ENCODE measurements around the gene HIP1. TPM values are rescaled to one million over a fixed set of nuclear protein-coding genes. Genes with fewer than 3 reads are reported as not detected.

The HIP1 gene
- total and polyA plus RNA-seq, 2 of the 13 experiments (the other 11 are each of a cell fraction or from before 2014, with no cell fraction given): 4.5 to 6.2 TPM

DNA sequence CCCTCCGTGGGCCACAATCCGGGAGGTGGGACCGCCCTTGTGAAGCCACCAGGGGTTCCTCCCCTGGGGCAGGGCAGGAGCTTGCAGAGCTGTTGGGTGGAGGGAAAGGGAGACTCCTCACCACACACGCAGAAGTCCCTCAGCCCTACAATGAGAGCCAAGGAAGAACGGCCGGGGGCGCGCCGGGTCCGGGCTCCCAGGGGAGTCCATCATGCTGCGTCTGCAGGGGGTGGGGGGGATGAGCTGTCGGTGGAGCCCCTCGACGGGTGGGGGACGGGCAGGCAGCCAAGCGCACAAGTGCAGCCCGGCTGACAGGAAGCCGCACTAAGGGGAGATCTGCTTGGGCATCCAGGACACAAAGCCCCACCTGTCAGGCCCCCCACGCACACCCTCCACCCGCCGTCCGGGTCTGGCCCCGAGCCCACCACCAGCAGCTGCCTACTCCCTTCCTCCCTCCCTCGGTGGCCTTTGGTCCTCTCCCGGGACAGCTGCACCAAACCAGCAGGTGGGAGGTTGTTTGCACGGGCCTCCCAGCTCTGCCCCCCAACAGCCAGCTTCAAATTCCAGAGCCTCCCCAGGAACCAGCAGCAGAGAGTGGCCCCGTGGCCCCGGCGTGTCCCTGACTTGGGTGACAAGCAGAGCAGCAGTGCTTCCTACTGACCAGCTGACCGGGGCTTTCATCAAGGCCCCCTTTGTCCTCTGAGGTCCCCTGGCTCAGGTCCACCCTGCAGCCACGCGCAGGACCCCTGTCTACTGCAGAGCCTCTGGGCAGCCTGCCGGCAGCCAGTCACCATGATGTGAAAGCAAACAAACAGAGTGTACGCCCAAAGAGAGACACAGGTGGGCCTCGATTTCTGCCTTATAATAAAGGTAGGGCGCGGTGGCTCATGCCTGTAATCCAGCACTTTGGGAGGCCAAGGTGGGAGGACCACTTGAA is 50.3 kb downstream of the HIP1 start (continued):
- peak; percentile 68; the same call in 1 of the 2 replicates for TF ChIP-seq E2F1 (CRISPR knock-in tag; IDR thresholded peaks at IDR 0.05)
- peak; percentile 79; the same call in 1 of the 2 replicates for TF ChIP-seq ZNF281 (CRISPR knock-in tag; IDR thresholded peaks at IDR 0.05; ENCODE audit: borderline replicate concordance)
- TF ChIP-seq ZNF296 (CRISPR knock-in tag; conservative IDR thresholded peaks at IDR 0.05): peak; percentile 96
- TF ChIP-seq FOXO1 (CRISPR knock-in tag; IDR thresholded peaks at IDR 0.05): peak; percentile 84
- peak; percentile 83; the same call in 1 of the 2 replicates for TF ChIP-seq ERF (CRISPR knock-in tag; IDR thresholded peaks at IDR 0.05)
- no peak for TF ChIP-seq EED (CRISPR knock-in tag; IDR thresholded peaks at IDR 0.05)
- TF ChIP-seq SUZ12 (IDR thresholded peaks at IDR 0.05; ENCODE audit: low read depth, low read length): no peak
- TF ChIP-seq FOXJ3 (CRISPR knock-in tag; IDR thresholded peaks at IDR 0.05; ENCODE audit: borderline replicate concordance): peak; percentile 82; the same call in 1 of the 2 replicates
- TF ChIP-seq ZNF34 (CRISPR knock-in tag; IDR thresholded peaks at IDR 0.05; ENCODE audit: borderline replicate concordance): peak; percentile 70; the same call in 1 of the 2 replicates
- no peak; the same call in 1 of the 2 replicates for TF ChIP-seq SPEN (CRISPR knock-in tag; IDR thresholded peaks at IDR 0.05; ENCODE audit: low read depth)
- no peak for TF ChIP-seq IKZF1 (IDR thresholded peaks at IDR 0.05)
- no peak for TF ChIP-seq ZNF274 (CRISPR knock-in tag; IDR thresholded peaks at IDR 0.05)
- TF ChIP-seq CBFB (CRISPR knock-in tag; IDR thresholded peaks at IDR 0.05): 0 out of 2 replicates have a peak, but pooled peaks have one; percentile 17
- no peak for TF ChIP-seq ARID2 (CRISPR knock-in tag; IDR thresholded peaks at IDR 0.05; ENCODE audit: borderline replicate concordance)
- TF ChIP-seq CTCF (CRISPR knock-in tag; IDR thresholded peaks at IDR 0.05): peak; percentile 53; the same call in 1 of the 2 replicates
- TF ChIP-seq PITX1 (CRISPR knock-in tag; IDR thresholded peaks at IDR 0.05): peak; percentile 75; the same call in 1 of the 2 replicates
- no peak for TF ChIP-seq ZNF780A (CRISPR knock-in tag; IDR thresholded peaks at IDR 0.05)
- peak; percentile 38; the same call in 1 of the 2 replicates for TF ChIP-seq ZNF124 (CRISPR knock-in tag; IDR thresholded peaks at IDR 0.05)
- TF ChIP-seq GPN1 (CRISPR knock-in tag; IDR thresholded peaks at IDR 0.05; ENCODE audit: borderline replicate concordance): no peak
- TF ChIP-seq ZNF17 (CRISPR knock-in tag; IDR thresholded peaks at IDR 0.05): no peak
- no peak for TF ChIP-seq ATF1 (CRISPR knock-in tag; IDR thresholded peaks at IDR 0.05)

Measured in HepG2 (cell line).